Measurements from ENCODE around the gene MSANTD3.

Gene MSANTD3

GRCh38 chr9:100466829-100467221 is 39.9 kb downstream of the MSANTD3 start:
- no peak for DNase-seq

GRCh38 chr9:100468041-100468440 is 41.1 kb downstream of the MSANTD3 start:
- DNase-seq, result no peak

DNA sequence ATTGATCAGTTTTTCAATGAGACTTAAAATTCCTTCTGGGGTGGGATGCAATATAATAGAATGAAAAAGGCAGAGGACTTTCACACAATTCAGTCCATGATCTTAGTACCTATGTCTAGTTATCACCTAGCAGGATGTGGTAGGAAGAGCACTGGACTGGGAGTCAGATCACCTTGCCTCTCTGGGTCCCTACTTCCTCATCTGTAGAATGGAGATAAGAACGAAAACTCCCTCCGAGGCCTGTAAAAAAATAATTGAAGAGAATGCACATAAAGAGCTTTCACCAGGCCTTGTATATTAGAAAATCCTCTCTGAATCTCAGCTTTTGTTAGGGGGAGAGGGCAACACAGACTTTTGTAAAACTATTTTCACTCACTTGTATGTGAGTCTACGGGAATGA is 45.3 kb downstream of the MSANTD3 start:
- DNase-seq, result no peak

DNA sequence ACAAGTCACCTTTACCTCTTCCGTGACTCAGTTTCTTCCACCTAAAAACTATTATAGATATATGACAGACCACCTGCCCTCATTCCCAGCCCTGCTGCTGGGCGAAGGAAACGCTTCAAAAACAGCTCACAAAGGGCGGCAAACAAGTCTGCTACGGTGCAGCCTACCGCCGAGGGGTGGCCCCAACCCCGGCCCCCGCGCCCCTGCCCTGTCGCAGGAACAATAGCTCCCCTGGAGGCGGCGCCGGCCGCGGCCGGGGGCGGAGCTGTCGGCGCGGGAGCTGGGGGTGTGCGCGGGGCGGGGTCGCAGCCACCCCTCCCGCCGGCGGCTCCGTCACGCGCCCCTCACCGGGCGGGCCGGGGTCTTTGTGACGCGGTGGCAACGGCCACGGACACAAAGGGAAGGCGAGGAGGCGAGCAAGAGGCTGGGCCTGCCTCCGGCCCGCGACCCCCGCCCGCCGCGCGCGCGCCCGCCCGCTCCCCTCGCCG is 45.9 kb downstream of the MSANTD3 start, which contains the start of gene TMEFF1:
Gene TMEFF1 (plus strand): TSS at position 362 of the 488 bp plus-strand sequence. CDS start 396 bp downstream, outside the sequence.
- no peak for DNase-seq

DNA sequence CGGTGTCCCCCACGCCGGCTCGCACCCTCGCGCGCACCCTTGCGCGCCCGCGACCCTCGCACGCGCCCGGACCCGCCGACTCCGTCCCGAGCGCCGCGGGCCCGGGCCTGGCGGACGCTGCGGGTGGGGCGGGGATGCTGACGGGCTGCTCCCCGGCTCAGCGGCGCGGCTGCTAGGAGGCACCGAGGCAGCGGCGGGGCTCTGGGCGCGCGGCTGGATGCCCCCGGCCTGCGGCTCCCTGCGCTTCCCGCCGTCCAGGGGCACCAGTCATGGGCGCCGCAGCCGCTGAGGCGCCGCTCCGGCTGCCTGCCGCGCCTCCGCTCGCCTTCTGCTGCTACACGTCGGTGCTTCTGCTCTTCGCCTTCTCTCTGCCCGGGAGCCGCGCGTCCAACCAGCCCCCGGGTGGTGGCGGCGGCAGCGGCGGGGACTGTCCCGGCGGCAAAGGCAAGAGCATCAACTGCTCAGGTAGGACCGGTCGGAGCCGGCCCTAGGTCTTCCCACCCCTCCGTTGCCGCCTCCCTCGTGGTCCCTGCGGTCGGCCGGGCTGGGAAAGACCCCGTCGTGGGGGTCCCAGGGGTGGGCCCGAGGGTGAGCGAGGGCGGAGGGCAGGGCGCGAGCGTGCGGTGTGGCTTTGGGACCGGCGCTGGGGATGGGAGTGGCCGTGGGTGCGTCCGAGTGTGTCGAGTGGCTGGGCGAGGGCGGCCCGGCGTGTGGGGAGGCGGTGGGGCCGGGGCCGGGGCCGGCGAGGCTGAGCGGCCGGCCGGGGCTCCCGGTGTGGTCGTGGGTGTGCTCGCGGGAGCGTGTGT is 46.5 kb downstream of the MSANTD3 start:
- no peak for DNase-seq

DNA sequence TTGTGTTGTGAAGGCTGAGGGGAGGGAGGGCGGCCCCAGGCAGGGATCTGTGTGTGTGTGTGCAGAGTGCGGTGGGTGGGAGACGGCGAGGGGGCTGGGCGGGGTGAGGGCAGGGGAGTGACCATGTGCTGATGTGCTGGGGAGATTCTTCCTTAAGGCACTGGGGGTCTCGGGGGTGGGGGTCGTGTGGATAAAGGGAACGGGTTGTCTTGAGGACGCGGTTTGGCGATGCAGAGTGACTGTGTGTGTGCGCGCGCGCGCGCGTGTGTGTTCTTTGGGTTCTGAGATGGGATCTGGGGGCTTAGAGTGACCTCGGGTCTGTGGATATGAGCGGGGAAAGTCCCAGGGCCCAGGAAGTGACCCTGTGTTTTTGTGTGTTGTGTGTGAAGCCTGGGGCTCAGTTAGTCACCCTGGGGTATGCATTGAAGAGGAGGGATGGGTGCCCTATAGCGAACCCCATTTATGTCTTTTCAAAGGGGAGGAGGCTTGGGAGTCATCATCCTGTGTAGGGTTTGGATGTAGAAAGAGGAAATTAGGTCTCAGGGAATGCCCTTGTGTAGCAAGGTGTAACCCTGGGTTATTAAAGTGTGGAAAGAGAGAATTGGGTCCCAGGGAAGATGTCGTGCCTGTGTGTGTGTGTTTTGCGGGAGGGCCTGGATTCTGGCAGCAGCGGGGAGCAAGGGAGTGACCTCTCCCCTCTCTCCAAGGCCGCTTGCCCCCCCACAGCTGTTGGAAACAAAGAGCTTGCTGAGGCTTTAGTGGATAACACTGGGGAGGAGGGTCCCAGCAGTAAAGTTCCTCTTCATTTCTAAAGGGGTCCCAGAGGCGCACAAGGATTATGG is 47.4 kb downstream of the MSANTD3 start:
- no peak for DNase-seq

GRCh38 chr9:100474924-100475276 is 48.0 kb downstream of the MSANTD3 start:
- DNase-seq, result no peak

DNA sequence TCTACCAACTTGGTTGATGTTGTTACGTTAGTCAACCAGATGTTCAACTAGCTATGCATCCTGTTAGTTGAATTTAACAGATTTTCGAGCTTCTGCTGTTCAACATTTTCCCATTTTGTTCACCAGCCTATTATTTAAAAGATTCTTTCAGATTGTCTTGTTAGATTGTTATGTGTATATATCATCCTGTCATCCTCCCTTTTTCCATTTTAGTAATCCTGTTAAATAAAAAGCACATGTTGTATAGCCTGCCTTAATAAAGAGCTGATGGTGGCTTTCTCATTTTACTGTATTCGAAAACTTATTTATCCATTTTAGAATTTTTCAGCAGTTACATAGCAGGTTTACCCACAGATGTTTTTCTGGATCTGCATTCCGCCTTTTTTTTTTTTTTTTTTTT is 50.3 kb downstream of the MSANTD3 start:
- DNase-seq, result no peak

- no peak for DNase-seq
Observed at GRCh38 chr9:100478192-100478591, 51.2 kb downstream of the MSANTD3 start.

DNA sequence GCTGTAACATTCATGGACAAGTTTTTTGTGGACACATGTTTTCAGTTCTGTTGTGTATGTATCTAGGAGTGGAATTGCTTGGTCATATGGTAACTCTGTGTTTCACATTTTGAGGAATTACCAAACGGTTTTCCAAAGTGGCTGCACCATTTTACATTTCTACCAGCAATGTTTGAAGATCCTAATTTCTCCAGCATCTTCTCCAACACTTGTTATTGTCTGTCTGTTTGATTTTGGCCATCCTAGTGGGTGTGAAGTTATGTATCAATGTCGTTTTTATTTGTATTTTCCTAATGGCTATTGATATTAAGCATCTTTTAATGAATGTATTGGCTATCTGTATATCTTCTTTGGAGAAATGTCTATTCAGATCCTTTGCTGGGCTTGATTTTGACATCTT is 52.9 kb downstream of the MSANTD3 start:
- no peak for DNase-seq

DNA sequence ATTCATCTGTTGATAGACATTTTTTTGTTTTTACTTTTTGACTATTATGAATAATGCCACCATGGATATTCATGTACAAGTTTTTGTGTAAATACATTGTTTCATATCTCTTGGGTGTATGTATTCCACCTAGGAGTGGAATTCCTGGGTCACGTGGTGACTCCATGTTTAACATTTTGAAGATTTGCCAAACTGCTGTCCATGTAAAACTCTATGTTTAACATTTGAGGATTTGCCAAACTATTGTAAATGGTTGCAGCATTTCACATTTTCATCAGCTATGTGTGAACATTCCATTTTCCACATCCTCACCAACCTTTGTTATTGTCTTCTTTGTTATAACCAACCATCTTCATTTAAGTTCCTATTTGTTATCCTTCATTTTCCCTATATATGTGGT is 58.3 kb downstream of the MSANTD3 start:
- no peak for DNase-seq

DNA sequence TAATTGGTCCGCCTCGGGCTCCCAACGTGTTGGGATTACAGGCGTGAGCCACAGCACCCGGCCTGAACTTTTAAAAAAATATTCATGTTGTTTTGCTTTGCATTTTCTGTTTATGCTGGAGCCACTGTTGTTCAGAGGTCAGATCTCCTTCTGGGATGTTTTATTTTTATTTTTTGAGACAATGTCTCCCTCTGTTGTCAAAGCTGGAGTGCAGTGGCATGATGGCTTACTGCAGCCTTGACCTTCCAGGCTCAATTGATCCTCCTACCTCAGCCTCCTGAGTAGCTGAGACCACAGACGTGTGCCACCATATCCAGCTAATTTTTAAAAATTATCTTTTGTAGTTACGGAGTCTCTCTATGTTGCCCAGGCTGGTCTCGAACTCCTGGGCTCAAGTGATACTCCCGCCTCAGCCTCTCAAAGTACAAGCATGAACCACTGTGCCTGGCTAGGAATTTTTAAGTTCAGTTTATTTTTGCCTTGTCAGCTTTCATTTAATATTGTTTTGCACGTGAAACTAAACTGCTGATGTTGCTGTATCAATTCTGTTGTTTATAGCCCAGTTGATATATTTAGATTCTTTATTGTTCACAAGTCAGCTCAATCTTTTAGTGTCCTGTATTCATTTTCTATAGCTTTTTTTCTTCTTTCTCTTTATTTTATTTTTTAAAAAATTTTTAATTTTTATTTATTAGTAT is 59.7 kb downstream of the MSANTD3 start:
- DNase-seq, result no peak

DNA sequence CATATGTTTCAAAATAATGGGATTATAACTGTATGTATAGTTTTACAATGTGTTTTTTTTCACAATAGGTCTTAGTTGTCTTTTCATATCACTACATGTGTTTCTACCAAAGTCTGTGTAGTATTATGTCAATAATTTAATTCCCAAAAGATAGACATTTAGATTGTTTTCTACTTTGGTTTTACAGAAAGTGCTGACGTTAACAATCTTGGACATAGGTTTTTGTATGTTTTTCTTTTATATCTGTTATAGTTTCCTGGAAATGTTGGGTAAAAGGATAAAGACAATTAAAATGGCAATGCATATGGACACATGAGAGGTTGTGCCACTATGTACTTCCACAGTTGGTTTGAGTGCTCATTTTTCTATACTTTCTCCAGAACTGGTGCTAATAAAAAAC is 61.2 kb downstream of the MSANTD3 start:
- no peak for DNase-seq

DNA sequence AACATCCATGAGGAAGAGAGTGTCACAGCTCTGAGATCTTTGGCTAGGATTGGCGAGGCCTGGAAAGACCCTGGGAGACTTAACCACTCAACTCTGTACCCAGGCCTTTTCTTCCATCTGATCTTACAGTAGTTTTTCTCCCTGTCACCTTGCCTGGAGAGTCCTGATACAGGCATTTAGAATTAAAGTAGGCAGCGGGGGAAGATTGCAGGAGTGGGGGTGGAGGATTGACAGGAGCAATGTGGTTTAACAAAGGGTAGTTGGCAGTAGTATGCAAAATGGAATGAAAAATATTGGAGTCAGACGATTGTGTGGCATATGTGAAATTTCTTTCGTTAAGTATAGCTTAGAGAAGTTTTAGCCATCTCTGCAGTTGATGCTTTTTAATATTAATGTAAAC is 62.9 kb downstream of the MSANTD3 start:
- DNase-seq, result no peak

GRCh38 chr9:100492952-100493351 is 66.0 kb downstream of the MSANTD3 start:
- no peak for DNase-seq

DNA sequence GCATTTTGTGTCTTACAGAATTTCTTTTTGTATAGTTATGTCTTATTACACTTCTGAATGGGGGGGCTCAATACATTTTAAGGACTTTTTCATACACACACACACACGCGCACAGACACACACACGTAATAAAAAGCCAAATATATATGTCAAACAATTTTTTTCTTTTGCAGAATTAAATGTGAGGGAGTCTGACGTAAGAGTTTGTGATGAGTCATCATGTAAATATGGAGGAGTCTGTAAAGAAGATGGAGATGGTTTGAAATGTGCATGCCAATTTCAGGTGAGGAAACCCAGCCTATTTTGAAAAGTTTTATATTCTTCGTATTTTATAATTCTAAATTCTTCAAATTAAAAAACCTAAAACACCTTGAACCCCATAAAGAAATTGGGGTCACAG is 71.6 kb downstream of the MSANTD3 start:
- DNase-seq, result no peak

DNA sequence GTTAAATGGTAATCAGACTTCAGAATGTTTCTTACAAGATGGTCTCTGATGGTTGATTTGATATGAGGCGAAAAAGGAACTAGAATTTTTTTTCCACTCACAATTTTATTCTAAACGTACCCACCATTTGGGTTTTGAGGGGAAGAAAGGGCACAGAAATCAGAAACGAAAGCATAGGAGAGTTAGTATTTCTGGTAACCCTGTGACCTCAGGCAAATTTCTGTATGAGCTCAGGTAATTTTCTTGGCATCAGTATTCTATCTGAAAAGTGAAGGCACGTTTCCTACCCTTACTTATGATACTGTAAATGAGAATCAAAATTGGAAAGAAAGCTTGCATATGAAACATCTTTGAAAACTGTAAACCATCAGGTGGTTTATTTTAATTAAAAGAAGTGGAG is 72.5 kb downstream of the MSANTD3 start:
- DNase-seq, result no peak

DNA sequence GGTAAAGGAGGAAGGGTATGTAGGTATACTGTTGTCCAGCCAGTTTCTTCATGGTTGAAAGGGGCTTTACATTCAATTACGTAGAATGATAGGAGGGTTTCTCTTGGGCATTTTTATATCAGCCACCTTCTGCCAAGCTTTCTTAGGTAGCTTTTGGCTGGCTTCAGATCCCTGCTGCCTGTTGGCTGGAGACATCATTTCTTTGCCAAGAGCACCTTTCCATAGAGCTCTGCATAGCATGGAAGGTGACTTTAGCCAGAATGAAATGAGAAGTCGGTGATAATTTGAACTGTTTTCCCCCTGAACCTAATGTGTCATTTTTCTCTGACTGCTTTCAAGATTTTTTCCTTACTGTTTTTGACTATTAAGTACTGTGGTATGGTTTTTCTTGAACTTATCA is 72.9 kb downstream of the MSANTD3 start:
- no peak for DNase-seq
